Osteocyte (in vitro differentiated cells): ENCODE measurements around the gene MESP2. TPM values are rescaled to one million over a fixed set of nuclear protein-coding genes. Genes with fewer than 3 reads are reported as not detected.

Experiments used
- DNase-seq: peaks from one replicate; pipeline ENCODE4 v3.0.0; 2021; ENCODE audit warnings: mixed read lengths; ENCODE audit not compliant: unreplicated experiment; ENCODE audit errors: extremely low spot score
- H3K27ac Mint-ChIP-seq: one replicate; pipeline ENCODE4 v1.8.0; 2021; ENCODE audit warnings: mild to moderate bottlenecking, mixed read lengths; ENCODE audit not compliant: unreplicated experiment
- H3K27me3 Mint-ChIP-seq: one replicate; pipeline ENCODE4 v1.8.0; 2021; ENCODE audit warnings: mixed read lengths; ENCODE audit not compliant: unreplicated experiment
- H3K36me3 Mint-ChIP-seq: one replicate; pipeline ENCODE4 v1.8.0; 2021; ENCODE audit warnings: mixed read lengths; ENCODE audit not compliant: unreplicated experiment
- H3K4me1 Mint-ChIP-seq: one replicate; pipeline ENCODE4 v1.8.0; 2021; ENCODE audit warnings: mixed read lengths; ENCODE audit not compliant: unreplicated experiment
- H3K4me3 Mint-ChIP-seq: one replicate; pipeline ENCODE4 v1.8.0; 2021; ENCODE audit warnings: mild to moderate bottlenecking, moderate library complexity, mixed read lengths; ENCODE audit not compliant: unreplicated experiment
- H3K9me3 Mint-ChIP-seq: one replicate; pipeline ENCODE4 v1.8.0; 2021; ENCODE audit warnings: mixed read lengths; ENCODE audit not compliant: unreplicated experiment
- total RNA-seq: library from RNA; stranded (reverse); gene quantifications from 2 replicates; pipeline ENCODE4 v1.2.1, GENCODE V29; 2021
- TF ChIP-seq, protein P1 (sequence below): fragments of 200-600 bp; sonication (generic); IDR thresholded peaks from 2 replicates; pipeline ENCODE4 v1.5.0; 2021; ENCODE audit warnings: antibody characterized with exemption, mild to moderate bottlenecking, moderate library complexity

Gene MESP2
- total RNA-seq, 1 donor from 2014 or later = not detected

DNA sequence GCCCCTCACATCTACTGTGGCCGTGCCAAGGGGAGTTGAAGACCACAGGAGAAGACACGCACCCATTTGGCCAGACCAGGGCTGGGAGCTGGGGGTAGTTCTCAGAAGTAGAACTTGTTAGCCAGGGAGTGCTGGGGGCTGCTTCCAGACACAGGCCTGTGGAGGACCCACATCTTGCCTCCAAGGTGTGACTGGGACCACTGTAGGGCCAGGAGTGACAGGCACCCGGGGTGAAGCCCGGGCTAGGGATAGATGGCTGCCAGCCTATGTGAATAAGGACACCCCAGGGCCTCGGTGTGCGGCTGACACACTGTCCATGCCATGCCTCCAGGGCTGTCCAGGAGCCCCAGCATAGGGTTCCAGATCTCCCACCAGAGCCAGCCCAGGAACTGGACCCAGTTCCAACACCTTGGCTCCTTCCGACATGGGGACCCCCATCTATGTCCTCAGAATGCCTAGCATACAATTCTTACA lies 36.8 kb downstream of the MESP2 start:
- no peaks in the 10 kb centered on the region for H3K27me3 Mint-ChIP-seq
- no peaks in the 10 kb centered on the region for H3K9me3 Mint-ChIP-seq
- H3K27ac Mint-ChIP-seq = peak overlapping the region; percentile 89
- H3K4me3 Mint-ChIP-seq = peak overlapping the region; percentile 22
- H3K36me3 Mint-ChIP-seq = no peaks in the 10 kb centered on the region
- TF ChIP-seq, protein P1, sequence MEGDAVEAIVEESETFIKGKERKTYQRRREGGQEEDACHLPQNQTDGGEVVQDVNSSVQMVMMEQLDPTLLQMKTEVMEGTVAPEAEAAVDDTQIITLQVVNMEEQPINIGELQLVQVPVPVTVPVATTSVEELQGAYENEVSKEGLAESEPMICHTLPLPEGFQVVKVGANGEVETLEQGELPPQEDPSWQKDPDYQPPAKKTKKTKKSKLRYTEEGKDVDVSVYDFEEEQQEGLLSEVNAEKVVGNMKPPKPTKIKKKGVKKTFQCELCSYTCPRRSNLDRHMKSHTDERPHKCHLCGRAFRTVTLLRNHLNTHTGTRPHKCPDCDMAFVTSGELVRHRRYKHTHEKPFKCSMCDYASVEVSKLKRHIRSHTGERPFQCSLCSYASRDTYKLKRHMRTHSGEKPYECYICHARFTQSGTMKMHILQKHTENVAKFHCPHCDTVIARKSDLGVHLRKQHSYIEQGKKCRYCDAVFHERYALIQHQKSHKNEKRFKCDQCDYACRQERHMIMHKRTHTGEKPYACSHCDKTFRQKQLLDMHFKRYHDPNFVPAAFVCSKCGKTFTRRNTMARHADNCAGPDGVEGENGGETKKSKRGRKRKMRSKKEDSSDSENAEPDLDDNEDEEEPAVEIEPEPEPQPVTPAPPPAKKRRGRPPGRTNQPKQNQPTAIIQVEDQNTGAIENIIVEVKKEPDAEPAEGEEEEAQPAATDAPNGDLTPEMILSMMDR = no peak
- H3K4me1 Mint-ChIP-seq = peaks cover 72% of the 10 kb centered on the region
- no peak for DNase-seq

DNA sequence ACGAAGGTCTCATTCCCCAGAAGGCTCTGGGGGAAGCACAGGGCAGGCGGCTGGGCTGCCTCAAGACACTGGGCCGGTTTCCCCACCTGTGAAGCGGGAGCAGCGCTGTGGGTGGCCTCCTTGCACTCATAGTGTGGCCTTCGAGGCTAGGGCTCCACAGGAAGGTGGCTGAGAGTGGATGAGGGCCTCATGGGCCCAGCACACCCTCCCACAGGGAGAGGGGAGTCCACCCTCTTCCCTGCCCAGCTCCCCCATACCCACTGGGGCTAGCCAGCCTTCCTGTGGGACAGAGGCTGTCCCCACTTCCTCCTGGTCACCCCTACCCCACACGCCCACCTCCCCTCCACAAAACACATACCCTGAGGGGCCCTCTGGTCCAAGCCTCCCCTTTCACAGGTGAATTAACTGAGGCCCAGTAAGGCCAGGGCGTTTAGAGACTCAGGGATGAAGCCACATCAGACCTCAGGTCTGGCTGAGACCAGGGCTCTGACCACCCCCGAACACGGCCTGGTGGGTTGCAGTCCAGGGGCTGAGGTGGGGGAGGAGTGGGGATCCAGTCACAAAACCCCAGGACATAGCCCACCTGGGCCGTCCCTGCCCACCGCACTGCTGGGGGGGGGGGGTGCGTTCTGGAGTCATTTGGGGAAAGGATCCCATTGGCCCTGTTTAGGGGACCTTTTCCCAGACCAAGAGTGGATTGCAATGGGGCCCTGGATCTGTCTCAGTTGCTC lies 37.4 kb downstream of the MESP2 start:
- no peak for DNase-seq
- TF ChIP-seq, protein P1 = no peak
- no peaks in the 10 kb centered on the region for H3K9me3 Mint-ChIP-seq
- no peaks in the 10 kb centered on the region for H3K36me3 Mint-ChIP-seq
- H3K27me3 Mint-ChIP-seq = no peaks in the 10 kb centered on the region
- peaks cover 68% of the 10 kb centered on the region for H3K4me1 Mint-ChIP-seq
- H3K27ac Mint-ChIP-seq = peak overlapping the region; percentile 89
- H3K4me3 Mint-ChIP-seq = peak overlapping the region; percentile 60

DNA sequence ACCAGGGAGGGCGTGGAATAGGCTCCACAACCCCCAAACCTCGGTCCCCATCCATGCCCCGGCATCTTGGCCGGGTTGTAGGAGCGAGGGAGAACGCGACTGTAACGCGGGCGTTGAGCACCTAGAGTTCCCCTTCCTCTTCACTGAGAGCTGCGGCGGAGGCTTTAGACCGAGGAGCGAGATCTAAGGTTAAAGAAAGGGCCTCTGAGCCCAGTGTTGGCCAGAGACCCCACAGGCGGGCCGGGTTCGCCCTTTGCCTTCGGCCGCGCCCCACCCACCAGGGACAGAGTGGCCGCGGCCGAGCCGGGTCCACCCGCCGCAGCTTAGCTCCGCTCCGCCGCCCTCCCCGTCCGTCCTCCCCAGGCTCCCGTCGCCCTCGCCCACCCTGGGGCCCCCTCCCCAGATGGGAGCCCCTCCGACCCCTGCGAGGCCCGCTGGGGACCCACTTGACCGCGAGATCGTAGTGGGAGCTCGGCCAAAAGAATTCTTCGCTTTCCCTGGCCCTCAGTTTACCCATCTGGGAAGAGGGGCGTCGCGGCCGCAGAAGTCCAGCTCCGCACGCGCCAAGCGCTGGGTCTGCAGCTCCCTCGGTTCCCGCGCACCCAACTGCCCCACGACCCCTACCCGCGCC lies 38.1 kb downstream of the MESP2 start:
- Mint-ChIP-seq H3K27ac (no peak overlapping the region), H3K27me3 (no peaks in the 10 kb centered on the region), H3K4me3 (peak overlapping the region; percentile 68), H3K4me1 (peaks cover 62% of the 10 kb centered on the region), H3K36me3 (no peaks in the 10 kb centered on the region), H3K9me3 (no peaks in the 10 kb centered on the region)
- DNase-seq = no peak
- TF ChIP-seq, protein P1 = no peak

DNA sequence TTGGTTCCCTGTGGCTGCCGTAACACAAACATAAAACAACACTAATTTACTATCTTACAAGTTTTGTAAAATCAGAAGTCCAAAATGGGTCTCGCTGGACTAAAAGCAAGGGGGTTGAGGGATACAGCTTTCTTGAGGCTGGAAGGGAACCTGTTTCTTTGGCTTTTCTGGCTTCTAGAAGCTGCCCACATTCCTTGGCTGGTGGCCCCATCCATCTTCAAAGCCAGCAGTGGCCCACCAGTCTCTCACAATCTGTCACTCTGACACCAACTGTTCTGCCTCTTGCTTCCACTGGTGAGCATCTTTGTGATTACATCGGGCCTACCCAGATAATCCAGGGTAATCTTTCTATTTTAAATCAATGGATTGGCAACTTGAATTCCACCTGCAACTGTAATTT lies 39.6 kb downstream of the MESP2 start:
- Mint-ChIP-seq H3K27me3 (no peaks in the 10 kb centered on the region), H3K9me3 (no peaks in the 10 kb centered on the region), H3K27ac (peak overlapping the region; percentile 58), H3K4me3 (peak overlapping the region; percentile 68), H3K4me1 (peaks cover 54% of the 10 kb centered on the region), H3K36me3 (no peaks in the 10 kb centered on the region)
- no peak for DNase-seq
- TF ChIP-seq, protein P1 = no peak

DNA sequence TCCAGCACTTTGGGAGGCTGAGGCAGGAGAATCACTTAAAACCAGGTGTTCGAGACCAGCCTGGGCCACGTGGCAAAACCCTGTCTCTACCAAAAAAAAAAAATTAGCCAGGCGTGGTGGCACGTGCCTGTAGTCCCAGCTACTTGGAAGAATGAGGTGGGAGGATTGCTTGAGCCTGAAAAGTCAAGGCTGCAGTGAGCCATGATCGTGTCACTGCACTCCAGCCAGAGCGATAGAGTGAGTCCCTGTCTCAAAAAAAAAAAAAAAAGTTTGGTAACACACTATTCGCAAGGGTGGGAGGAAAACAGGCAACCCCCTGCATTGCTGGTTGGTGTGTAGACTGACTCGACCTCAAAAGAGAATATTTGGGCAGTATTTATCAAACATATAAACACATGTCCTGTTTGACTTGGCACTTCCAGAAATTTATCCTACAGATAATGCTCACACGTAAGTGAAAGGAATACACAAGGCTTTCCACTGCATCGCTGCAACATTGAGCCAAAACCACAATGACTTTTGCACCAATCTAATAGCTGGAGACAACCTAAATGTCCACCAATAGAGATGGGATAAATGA lies 41.7 kb downstream of the MESP2 start:
- H3K4me1 Mint-ChIP-seq = peaks cover 58% of the 10 kb centered on the region
- H3K4me3 Mint-ChIP-seq = no peak overlapping the region
- DNase-seq = no peak

More for the DNA sequence above, 41.7 kb downstream of the MESP2 start:
- Mint-ChIP-seq H3K27ac (no peak overlapping the region), H3K27me3 (no peaks in the 10 kb centered on the region), H3K9me3 (no peaks in the 10 kb centered on the region), H3K36me3 (no peaks in the 10 kb centered on the region)
- TF ChIP-seq, protein P1 = no peak
